GM19468 (cell line): ENCODE results near the gene HES6.
A peak's percentile ranks its signal among the peaks of the same experiment; 100 is the strongest.

Experiments
- ATAC-seq: cut with Tn5 transposase; IDR thresholded peaks from one replicate; pipeline ENCODE4 v1.9.1; 2021; ENCODE audit warnings: mild to moderate bottlenecking, moderate library complexity, moderate number of reproducible peaks; ENCODE audit not compliant: unreplicated experiment; ENCODE audit errors: extremely low read depth

Gene HES6

DNA sequence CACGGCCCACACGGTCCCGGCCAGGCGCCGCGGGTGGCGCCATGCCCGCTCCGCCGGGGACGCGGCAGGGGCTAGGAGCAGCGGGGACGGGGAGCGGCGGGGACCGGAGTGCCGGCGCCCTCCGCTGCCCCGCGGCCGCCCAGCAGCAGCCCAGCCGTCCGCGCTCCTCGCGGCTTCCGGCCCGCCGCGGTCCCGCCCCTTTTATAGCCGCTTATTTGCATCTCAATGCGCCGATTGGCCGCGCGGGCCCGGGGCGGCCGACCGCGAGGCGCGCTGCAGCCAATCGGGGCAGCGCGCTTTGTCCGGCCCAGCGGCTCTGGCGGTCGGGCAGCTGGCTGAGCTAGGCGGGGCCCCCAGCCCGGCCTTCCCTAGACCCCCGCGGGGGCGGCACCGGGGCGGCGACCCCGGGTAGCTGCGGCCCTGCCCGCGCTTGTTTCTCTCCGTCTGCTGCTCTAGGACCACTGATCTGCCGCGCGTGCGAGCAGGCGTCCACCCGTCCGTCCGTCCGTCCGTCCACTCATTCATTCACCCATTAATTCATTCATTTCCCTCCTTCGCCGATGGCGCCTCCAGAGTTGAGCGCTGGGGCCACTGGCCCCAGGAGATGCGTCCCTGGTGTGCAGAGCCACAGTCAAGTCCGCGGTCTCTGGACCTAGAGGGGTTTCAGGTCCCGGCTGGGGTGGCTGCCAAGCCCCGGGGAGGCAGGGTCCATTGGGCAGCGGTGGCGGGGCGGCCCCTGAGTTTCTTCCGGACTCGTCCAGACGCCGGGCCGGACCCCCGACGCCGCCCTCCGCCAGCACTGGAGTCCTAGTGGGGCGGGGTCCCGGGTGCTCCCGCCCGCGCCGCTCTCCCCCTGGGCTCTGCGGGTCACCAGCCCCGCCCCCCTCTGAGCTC is at the start of gene HES6:
TSS of gene HES6 (minus strand) at position 176 of the 894 bp plus-strand sequence. CDS start at position 43, 133 bp downstream.
- peak; percentile 78 for ATAC-seq

DNA sequence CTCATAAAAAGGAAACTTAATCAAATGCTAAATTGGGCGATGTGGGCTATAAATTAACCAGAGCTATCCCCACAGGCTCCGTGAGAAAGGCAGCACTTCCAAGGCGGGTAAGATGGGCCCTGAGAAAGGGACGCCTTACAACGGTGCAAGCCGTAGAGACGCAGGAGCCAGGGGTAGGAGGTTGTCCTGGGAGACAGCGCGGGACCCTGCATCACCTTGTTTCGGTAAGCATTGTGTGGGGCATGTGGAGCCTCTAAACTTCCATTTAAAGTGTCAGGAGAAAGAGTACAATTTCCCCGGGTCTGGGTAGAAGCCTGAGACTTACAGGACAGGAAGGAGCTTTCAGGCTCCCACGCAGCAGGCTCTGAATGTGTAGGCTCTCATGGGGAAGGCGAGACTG is 49.7 kb upstream of the HES6 start:
- no peak for ATAC-seq

DNA sequence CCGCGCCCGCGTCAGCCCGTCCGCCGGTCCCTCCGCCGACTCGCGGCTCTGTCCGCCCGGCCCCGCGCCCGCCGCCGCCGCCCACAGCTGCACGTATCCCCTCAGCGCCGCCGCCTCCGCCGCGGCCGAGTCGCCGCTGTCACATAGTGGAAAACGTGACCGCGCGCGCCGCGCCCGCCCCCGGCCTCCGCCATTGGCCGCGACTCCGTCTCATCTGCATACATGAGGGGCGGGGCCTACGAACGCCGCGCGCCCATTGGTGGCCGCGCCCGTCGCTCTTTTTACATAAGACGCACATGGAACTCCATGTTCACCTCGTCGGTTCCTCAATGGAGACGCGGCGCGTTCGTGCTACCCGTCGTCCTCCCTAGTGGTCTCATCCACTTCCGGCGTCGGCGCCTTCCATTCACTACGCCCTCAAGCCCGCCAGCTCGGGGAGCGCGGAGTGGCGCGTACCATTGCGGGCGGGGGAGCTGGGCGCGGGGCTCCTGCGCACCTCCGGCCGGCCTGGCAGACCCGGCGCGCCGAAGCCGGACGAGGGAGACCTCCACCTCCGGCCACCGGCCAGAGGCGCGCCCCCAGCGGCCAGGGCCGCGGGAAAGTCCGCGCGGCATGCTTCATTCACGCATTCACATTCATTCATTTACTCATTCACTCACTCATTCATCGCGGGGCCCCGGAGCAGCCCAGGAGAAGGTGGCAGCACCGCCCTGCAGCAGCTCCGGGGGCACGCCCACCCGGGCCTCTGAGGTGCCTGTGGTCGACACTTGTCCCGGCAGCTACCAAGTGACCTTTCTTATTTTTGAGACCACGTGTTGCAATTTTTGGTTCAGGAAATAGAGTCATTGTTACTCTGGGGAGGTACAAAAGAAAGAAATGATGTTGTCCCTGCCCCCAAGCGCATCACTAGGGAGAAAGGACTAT is 49.1 kb upstream of the HES6 start:
- peak; percentile 83 for ATAC-seq

- peak; percentile 3 for ATAC-seq
Measured at GRCh38 chr2:238287737-238288649, 48.2 kb upstream of the HES6 start, which contains the start of gene PER2. TSS of gene PER2 (minus strand) at chr2:238288610. CDS start at chr2:238277936, 10,674 bp downstream.

DNA sequence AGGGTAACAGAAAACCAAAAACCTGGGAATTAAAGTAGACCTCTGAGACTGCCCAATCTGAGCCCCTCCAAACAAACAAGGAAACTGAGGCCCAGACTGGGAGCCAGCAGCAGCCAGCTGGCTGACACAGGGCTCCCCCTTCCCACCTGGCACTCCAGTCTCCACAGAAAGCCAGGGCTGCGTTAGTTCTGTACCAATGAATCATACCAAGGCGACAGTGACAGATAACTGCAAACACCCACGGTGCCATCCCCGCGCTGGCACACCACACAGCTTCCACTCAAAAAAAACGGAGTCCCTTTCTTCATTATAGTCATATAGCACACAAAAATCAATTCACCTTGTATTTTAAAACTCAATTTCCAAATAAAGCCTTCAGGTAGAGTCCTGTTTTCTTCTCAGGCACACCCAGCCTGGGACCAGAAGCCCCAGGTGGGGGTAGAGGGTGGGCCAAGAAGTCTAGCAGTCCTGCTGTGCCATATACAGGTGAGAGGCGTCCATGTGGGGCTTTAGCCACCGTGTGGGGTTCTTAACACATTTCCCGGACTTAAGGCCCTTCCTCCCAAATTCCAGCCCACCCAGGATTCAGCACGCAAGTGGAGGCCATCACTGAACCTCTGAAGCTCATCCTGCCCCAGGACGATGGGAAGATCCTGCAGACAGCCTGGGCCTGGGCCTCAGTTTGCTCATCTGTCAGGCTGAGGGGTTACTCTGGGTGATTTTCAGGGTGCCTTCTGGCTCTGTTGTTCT is 47.3 kb upstream of the HES6 start:
- no peak for ATAC-seq

DNA sequence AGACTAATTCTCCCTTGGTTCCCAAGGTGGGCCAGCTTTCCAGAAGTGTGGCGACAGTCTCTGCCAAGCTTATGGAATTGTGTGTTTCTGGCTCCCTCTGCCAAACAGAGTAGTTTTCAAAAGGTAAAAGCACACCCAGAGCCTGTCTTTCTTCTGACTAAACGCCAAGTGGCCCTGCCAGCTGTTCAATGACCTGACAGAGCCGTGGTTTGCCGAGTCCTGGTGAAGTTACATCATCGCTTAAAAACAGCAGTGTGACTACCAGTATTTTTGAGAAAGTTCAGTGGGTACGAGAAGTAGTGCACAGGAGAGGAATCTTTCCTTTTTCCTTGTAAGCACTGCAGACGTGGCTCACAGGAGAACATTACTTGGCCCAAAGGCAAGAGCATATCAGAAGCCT is 46.7 kb upstream of the HES6 start:
- no peak for ATAC-seq

DNA sequence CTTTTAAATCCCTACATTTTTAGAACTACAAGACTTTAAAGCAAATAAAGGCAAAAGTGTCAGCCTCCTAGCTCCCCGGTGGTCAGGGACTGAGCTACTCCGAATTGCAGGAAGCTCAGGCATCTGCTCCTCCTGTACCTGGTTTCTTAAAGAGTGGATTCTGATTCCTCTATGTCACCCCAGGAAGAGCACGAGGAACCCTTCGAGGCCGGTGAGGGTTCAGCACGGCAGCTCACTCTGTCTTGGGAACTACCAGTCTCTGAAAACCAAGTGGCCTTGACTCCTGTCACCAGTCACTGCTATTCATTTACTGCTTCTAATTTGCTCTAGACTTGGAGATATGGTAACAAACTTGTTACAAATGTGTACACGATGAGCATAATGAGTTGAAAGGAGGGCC is 46.3 kb upstream of the HES6 start:
- ATAC-seq: no peak

GRCh38 chr2:238285653-238286082 is 45.8 kb upstream of the HES6 start:
- ATAC-seq: no peak

- ATAC-seq: no peak
Measured at GRCh38 chr2:238284802-238285515, 45.1 kb upstream of the HES6 start.

DNA sequence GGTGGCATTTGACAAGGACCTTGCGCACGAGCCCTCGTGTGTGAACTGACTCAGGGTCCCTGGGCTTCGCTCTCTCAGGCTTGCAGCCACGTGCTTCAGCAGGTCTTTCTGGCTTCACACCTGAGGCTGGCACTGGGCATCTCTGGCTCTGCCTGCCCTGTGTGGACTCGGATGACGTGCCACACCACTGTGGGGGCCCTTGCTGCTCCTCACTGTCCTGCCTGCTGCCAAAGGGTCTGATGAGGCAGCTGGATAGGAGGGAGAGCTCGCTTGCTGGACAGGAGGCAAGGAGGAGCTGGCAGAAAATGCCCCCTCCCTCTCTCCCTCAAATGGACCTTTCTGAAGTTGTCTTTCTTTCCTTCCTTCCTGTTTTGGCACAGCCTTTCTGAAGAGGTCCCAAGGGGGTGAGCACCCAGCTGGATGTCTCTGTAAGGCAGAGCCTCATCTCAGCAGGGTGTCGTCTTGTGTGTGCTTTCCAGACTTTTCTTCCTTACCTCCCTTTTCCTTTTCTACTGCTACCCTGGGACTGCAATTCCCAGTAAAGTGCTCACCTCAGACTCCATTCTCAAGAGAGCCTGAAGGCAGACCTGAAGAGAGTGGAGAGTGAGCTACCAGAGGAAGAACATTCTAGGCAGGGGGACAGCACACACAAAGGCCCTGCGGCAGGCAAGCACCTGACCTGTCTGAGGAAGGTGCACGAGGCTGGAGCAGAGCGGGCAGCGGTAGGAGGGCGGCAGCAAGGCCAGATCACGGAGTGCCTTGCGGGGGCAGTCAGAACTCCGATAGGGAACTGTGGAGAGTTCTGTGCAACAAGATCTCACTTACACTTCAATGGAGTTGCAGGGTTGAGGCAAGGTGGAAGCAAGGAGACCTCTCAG is 43.3 kb upstream of the HES6 start:
- ATAC-seq: no peak

GRCh38 chr2:238281826-238282480 is 42.1 kb upstream of the HES6 start:
- no peak for ATAC-seq

- ATAC-seq: no peak
Measured at GRCh38 chr2:238280083-238280825, 40.4 kb upstream of the HES6 start.

DNA sequence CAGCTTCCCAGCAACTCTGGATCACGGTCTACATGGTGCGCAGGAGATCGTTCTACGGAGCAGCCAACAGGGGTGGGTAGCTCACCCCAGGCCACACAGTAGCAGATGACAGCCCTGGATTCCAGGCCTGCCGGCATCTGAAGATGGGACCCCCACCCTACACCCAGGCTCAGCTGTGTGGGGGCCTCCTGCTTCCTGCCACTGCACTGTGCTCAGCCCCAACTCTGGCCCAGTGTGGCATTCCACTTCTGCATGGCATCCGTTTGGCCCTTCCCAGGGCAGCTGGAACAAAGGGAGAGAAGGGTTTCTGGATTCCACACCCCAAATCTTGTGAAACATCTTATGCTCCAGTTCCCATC is 39.5 kb upstream of the HES6 start:
- no peak for ATAC-seq

GRCh38 chr2:238278626-238279323 is 38.9 kb upstream of the HES6 start:
- ATAC-seq: no peak

DNA sequence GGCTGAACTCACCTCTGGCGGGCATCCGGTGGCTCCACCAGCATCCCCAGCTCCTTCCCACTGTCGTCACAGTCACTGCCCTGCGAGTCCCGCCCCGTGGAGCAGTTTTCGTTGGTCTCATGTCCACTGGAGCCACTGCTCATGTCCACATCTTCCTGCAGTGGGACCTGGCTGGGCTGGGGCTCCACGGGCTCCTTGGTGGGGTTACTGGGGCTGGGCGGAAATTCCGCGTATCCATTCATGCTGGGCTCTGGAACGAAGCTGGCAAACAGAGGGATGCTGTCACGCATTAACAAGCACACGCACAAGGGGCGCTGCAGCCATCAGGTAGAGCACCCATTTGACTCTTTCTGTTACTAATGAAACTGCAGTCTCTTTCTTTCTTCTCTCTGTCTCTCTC is 37.9 kb upstream of the HES6 start:
- no peak for ATAC-seq
